Stimulated activated CD4-positive, alpha-beta T cell treated with anti-CD3 and anti-CD28 coated beads, Interleukin-15, amount 100 ng/mL, for 48 hours (primary cell): ENCODE measurements around the gene IWS1.
"Not testable (repeated sequence)": the region's sequence is repeated elsewhere in the genome, so short reads cannot be mapped to it uniquely, and the experiment has no call there.

Source experiments
- DNase-seq, 2 donors: peaks; one replicate each; pipeline ENCODE4 v3.0.0-alpha.2; 2020; ENCODE audit warnings: low read depth in 2 of 2

Gene IWS1

GRCh38 chr2:127528487-127528886, 2.2 kb upstream of the IWS1 start:
- DNase-seq: no peak

DNA sequence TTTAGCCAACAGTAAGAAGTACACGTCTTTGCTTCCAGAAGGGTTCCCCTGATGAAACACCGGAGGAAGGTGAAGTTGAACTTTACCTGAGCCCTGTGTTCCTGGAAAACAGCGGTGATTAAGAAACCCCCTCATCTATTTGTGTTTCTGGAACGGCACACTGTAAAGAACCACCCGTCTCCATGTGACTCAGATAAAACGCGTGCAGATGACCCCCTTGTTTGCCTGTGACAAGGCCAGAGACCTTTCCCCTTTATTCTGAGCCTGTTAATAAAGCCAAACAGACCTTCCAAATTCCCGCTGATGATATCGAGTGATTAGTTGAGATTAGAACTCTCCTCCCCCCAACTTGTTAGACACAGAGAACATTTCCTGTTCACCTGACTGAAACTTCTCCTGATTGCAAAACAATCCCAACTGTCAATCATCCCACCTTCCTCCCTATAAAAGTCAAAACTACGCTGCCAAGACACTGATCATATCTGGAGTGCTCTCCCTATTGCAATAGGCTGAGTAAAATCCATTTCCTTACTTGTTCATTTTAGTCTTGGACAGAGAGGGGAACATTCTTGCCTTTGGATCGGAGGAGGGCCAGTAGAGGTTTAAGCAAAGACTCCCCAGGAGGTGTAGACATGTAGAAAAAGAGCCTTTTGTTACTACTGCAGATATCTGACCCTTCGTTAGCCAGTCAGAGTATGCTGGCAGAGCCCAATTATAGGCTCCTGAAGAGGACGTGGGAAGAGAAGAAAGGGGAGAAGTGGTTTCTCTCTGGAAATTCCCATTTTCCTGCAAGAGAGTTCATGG, 914 bp upstream of the IWS1 start:
- DNase-seq: no peak

- no peak for DNase-seq
Measured at GRCh38 chr2:127525691-127526131, 578 bp downstream of the IWS1 start.

DNA sequence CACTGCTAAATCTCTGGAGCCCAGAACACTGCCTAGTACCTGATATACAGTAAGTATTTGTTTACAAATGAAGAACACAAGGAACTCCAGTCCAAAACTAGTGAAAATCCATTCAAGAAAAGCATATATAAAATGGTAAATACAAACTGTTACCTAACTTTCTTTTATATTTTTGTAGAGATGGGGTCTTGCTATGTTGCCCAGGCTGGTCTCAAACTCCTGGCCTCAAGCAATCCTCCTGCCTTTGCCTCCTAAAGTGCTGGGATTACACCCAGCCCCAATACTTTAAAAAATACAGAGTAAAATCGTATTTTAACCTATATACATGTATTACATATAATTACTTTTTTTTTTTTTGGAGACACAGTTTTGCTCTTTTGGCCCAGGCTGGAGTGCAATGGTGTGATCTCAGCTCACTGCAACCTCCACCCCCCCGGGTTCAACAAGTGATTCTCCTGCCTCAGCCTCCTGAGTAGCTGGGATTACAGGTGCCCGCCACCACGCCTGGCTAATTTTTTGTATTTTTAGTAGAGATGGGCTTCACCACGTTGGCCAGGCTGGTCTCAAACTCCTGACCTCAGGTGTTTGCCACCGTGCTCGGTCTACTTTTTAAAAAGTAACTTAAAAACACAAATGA, 2.0 kb downstream of the IWS1 start:
- DNase-seq: not testable (repeated sequence)

GRCh38 chr2:127523269-127523939, 2.9 kb downstream of the IWS1 start:
- DNase-seq: no peak

- DNase-seq: no peak
Measured at GRCh38 chr2:127520424-127520823, 5.9 kb downstream of the IWS1 start.

GRCh38 chr2:127517465-127517864, 8.8 kb downstream of the IWS1 start:
- no peak for DNase-seq

DNA sequence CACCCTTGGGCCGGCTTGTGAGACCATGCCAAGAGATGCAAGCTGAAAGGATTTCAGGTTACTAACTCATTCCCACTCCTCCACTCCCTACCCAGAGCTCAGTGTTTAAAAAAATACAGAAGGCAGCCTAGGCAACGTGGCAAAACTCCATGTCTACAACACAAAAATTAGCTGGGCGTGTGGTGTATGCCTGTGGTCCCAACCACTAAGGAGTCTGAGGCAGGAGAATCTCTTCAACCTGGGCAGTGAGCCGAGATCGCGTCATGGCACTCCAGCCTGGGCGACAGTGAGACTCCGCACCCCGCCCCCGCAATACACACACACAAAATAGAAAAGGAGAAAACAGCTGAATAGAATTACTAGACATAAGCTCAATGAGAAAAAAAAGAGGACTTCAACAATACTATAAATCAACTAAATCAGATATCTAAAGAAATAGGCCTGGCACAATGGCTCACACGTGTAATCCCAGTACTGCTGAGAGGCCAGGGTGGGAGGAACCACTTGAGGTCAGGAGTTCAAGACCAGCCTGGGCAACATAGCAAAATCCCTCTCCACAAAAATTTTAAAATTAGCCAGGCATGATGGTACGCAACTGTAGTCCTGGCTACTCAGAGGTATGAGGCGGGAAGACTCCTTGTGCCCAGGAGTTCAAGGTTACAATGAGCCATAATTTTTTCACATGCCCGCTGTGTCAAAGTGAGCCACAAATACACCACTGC, 10.1 kb downstream of the IWS1 start:
- no peak for DNase-seq

DNA sequence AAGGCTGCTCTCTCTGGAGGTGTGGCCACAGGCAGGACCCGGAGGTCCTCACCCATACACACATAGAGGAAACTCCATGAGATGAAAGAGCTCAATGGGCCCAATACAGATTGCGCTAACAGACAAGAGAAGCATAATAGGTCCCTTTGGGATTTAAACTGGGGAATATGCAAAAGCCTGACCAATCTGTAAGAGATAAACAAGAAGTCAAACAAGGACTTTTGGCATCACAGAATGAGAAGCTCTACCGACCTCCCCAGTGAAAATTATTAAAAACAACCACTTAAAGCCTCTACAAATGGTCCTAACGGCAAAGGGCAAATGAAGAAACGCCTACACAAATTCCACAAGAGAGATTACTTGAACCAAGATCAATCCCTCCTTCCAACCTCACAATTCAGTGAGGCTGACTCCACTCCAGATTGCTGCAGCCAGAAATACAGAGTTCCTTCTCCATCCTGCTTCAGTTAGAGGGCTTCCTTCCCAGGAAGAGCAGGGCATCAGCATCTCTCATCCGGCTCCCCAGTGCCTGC, 10.8 kb downstream of the IWS1 start:
- DNase-seq: no peak

DNA sequence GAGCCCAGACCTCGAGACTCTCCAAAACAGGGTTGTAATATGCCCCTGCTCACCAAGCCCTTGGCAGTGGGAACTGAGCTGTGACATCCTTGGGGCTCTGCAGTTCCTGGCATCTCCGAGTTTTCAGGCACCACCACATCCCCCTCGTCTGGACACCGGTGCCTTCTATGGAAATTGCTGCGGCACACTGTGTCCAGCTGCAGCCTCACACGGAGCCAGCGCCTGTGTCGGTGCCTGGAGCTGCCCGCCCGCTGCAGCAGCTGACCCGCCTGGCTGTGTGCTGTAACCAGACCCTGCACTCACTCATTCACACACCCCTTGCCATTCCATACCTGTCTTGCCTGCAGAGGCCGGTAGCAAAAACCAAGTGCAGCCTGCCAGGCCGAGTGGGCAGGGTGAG, 11.8 kb downstream of the IWS1 start:
- DNase-seq: no peak

DNA sequence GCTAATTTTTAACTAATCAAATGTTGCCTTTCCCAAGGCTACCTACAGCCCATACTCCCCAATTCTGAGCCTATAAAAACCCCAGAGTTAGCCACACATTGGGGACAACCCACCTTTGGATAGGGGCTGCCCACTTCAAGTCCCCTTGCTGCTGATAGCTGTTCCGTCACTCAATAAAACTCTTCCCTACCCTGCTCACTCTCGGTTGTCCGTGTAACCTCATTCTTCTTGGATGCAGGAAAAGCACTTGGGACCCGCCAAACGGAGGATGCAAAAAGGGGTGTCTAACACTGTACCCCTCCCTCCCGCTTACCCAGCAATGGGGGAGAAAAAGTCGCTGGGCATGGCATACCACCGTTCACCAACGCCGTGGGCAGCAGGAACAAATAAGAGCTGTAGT, 12.2 kb downstream of the IWS1 start:
- DNase-seq: no peak

- DNase-seq: no peak
Measured at GRCh38 chr2:127512362-127512761, 13.9 kb downstream of the IWS1 start.

GRCh38 chr2:127511917-127512316, 14.4 kb downstream of the IWS1 start:
- DNase-seq: no peak

DNA sequence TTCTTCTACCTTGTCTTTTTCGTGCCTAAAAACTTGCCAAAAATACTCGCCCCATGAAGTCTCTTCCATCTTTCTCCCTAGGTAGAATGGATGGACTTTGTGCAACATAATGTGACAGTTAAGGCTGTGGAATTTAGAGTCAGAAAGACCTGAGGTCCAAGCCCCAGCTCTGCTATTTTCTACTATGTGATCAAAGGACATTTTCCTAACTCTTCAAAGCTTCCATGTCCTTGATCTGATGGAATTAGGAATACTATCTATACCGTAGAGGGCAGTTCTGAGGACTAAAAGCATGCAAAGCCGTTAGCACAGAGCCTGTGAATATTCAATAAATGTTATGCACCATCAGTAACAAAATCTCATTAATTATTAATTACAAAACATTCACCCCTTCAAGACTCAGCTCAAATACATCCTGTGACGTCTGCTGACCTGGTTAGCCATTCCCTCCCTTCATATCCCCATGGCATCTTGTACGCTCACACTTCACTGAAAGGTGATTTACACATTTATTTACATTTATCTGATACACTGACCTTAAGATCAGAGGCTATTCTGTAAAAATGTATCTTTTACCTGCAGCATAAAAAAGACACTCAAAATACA, 15.1 kb downstream of the IWS1 start:
- no peak for DNase-seq

DNA sequence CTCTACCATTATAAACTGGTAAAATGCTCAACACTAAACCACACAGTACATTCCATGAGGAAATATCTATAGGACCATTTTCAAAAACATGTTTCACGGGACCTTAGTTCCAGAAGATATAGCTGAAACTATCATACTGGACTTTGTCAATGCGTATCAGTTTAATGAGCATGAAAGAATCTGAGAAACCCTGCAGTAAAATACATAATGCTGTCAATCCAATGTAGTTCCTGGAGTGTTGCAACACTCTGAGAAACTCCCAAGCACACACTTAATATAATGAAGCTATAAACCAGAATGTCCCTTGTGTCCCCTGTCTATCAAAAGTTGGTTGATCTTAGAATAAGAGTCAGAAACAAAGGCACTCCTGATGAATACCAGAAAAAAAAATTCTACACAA, 16.2 kb downstream of the IWS1 start:
- DNase-seq: no peak

DNA sequence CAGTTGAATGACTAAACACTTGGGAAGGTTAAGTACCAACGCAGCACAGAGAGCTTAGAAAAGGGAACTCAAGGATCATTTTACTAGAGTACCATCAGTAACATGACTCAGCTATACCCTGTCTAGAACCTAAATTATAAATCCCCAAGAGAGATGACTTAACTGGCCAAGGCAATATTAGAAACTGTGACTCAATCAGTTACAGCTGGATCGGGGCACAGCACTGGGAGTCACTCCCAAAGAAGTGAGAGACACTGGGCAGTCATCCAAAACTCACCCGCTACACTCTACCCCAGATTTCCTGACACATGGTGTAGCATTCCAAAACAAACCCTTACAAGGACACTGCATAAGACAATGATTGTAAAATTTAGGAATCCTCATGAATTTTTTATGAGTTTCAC, 17.7 kb downstream of the IWS1 start:
- DNase-seq: no peak

DNA sequence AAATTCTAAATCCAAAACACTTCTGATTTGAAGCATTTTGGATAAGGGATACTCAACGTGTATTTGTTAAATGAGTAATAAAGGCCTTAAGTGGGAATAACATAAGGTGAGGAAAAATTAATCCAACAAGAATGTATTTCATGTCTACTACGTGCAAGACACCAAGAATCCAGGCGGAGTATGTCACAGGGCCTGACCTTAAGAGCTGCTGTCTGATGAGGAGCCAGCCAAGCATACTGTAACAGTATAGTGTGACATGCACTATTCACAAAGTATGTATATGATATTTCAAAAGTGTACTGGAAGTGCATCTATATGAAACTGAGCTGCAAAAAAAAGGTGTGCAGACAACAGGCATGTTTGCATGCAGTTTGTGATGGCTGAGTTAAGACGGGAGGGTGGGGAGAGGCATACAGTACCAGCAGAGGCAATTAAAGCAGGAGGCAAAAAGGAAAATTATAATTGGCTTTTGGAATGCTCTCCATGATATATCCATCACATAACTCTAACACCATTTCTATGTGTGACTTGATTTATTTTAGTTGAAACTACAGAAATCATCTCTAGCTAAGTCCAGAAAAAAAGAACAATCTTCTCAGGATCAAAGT, 18.2 kb downstream of the IWS1 start:
- DNase-seq: no peak

DNA sequence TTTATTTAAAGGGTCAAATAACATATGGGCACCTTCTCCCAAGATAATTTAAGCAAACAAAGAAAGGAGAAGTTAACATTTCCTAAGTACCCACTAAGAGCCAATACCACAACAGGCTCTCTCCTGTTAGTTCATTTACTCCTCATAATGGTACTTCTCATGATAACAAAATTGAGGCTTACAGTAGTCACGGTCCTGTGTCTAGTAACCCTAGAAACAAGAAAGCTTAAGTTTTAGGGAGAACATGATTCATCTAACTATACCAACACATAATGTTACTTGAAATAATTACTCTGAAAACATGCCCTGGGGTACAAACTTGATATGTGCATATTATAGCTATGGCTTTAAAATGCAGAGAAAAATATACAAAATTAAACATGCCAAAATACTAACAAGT, 19.8 kb downstream of the IWS1 start:
- DNase-seq: no peak

DNA sequence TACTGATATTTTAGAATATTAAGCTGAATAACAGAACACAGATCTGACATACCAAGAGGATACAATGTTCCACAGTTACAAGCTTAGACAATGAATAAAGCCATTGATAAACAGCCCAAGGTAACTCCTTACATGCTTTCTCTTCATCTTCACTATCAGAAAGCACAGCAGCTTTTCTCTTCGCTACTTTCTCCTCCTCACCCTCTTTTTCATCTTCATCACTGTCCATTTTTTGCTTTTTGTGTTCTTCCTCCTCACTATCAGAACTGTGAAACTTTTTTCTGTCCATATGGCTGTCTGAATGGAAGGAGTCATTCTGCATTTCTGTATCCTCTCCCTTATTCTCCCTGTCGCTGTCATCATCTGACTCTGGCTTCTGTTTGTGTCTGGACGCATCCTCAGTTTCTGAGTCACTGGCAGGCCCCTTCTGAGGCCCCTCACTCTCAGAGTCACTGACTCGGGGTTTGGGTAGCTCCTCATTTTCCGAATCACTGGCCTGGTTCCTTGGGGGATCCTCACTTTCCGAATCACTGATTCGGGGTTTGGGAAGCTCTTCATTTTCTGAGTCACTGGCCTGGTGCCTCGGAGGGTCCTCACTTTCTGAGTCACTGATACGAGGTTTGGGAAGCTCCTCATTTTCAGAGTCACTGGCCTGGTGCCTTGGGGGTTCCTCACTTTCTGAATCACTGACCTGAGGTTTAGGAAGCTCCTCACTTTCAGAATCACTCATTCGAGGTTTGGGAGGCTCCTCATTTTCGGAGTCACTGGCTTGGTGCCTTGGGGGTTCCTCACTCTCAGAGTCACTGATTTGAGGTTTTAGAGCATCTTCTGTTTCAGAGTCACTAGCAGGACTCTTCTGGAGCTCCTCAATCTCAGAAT, 21.5 kb downstream of the IWS1 start:
- DNase-seq: no peak

- no peak for DNase-seq
Measured at GRCh38 chr2:127503491-127503890, 22.8 kb downstream of the IWS1 start.
